ENCODE measurements around the gene DOCK2.

Gene DOCK2

GRCh38 chr5:170126626-170127025 lies 489.6 kb downstream of the DOCK2 start:
- DNase-seq (ENCODE audit: low spot score) = no peak

GRCh38 chr5:170131235-170131634 lies 494.2 kb downstream of the DOCK2 start:
- no peak for DNase-seq (ENCODE audit: low spot score)

GRCh38 chr5:170132269-170132975 lies 495.3 kb downstream of the DOCK2 start:
- no peak for DNase-seq (ENCODE audit: low spot score)
